Suprapubic skin (tissue), 4 donors: Measurements from ENCODE around the gene TK2. TPM values are rescaled to one million over a fixed set of nuclear protein-coding genes. Genes with fewer than 3 reads are reported as not detected.
A peak's percentile ranks its signal among the peaks of the same experiment; 100 is the strongest.

Experiments
- DNase-seq, 2 donors: peaks; one replicate each; pipeline ENCODE4 v3.0.0-alpha.2; 2019; ENCODE audit warnings: low spot score in 2 of 2
- H3K27ac ChIP-seq: fragments of 200-600 bp; sonication (generic); one replicate; pipeline ENCODE4 v1.5.1; 2019
- H3K27me3 ChIP-seq: fragments of 200-600 bp; sonication (generic); one replicate; pipeline ENCODE4 v1.5.1; 2019
- H3K36me3 ChIP-seq: fragments of 200-600 bp; sonication (generic); one replicate; pipeline ENCODE4 v1.5.1; 2019
- H3K4me1 ChIP-seq: fragments of 200-600 bp; sonication (generic); one replicate; pipeline ENCODE4 v1.5.1; 2019
- H3K4me3 ChIP-seq: fragments of 200-600 bp; sonication (generic); one replicate; pipeline ENCODE4 v1.5.1; 2019; ENCODE audit warnings: mild to moderate bottlenecking
- H3K9me3 ChIP-seq: fragments of 200-600 bp; sonication (generic); one replicate; pipeline ENCODE4 v1.5.1; 2019
- EP300 ChIP-seq: sonication (generic); formaldehyde crosslinking; IDR thresholded peaks from one replicate; pipeline ENCODE4 v1.6.1; 2017; ENCODE audit warnings: antibody characterized with exemption
- POLR2A ChIP-seq, 2 donors: fragments of 450-650 bp; IDR thresholded peaks; one replicate each; pipeline ENCODE4 v1.6.1; 2017; ENCODE audit warnings: antibody characterized with exemption in 2 of 2, mild to moderate bottlenecking in 2 of 2, moderate library complexity in 2 of 2
- POLR2AphosphoS5 ChIP-seq, 3 donors: sonication (generic); formaldehyde crosslinking; IDR thresholded peaks; one replicate each; pipeline ENCODE4 v1.6.1; 2017; ENCODE audit warnings: antibody characterized with exemption in 3 of 3
- WGBS: methylation state at CpG from one replicate; pipeline ENCODE4 v1.1.5; 2018; 5-methylcytosine and 5-hydroxymethylcytosine counted together
- total RNA-seq, 4 donors: library from RNA; depleted of rRNA; stranded (reverse); fragments of >200 nt; gene quantifications; one replicate each; pipeline ENCODE4 v1.1.0, GENCODE V29; 2016
- TF ChIP-seq, protein P1 (sequence below), 2 donors: fragments of 200-600 bp in 1 of 2; fragments of 450-650 bp in 1 of 2; sonication (generic) in 1 of 2; IDR thresholded peaks; one replicate each; pipeline ENCODE4 v1.5.1; 2016 to 2019; ENCODE audit warnings: antibody characterized with exemption in 2 of 2, mild to moderate bottlenecking in 1 of 2, moderate library complexity in 1 of 2

TK2 gene
- total RNA-seq, 4 donors from 2014 or later: 13.6 to 27.0 (median 19.7) TPM

DNA sequence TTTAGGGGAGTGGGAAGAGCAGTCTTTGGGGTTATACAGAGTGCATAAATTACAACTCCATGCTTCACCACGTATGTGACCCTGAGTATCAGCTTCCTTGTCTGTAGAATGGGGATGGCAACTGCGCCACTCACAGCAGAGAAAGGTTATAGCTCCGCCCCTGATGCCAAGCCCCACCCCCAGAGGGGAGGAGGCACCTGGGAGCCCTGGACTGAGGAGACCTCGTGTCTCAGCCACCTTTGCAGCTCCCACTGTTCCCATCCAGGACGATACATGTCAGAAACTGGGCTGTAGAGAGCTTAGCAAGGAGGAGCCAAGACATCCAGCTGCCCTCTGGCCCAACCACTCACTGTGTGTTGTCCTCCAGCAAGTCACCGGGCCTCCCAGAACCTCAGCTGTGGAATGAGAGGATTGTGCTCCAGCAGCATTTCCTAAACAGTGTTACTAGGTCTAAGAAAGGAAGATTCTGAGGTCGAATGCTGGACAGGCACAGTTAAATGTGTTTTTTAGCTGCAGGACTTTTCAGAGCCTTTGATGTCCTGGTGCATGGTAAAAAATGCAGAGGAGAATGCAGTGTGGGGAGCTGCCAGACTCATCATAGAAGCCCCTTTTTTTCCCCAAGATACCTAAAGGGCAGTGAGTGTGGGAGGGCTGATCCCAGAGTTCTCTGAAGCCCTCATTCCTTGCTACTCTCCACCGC, 73.4 kb downstream of the TK2 start:
- Histone ChIP-seq H3K9me3 (no peaks in the 10 kb centered on the region), H3K4me1 (peaks cover 14% of the 10 kb centered on the region), H3K27ac (no peak overlapping the region), H3K36me3 (no peaks in the 10 kb centered on the region), H3K4me3 (no peak overlapping the region), H3K27me3 (no peaks in the 10 kb centered on the region)
- no peak for TF ChIP-seq POLR2A (IDR thresholded peaks at IDR 0.05)
- 68% methylated on average over 7 of the region's 8 CpGs for WGBS
- peak; percentile 55 to 71 for DNase-seq

DNA sequence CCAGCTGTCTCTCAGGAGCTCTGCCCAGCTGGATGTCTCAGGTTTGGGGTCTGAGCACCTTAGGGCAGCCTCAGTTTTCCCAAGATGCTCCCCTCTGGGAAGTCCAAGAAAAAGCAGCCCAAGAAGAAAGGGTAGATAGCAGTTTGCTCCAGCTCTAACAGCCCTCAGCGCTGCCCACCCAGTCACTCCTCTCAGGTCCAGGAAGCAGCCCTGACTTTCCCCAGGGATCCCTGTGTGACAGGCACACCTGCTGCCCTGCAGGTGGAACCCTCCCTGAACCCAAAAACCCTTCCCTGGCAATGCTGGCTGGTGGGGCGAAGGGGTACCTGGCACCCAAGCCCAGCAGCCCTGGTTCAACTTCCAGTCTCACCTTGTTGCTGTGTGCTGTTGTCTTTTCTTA, 74.7 kb downstream of the TK2 start:
- H3K4me1 ChIP-seq: peaks cover 7% of the 10 kb centered on the region
- no peaks in the 10 kb centered on the region for H3K36me3 ChIP-seq
- TF ChIP-seq POLR2AphosphoS5 (IDR thresholded peaks at IDR 0.05) (no peak), EP300 (no peak), POLR2A (IDR thresholded peaks at IDR 0.05) (no peak)
- TF ChIP-seq, protein P1, sequence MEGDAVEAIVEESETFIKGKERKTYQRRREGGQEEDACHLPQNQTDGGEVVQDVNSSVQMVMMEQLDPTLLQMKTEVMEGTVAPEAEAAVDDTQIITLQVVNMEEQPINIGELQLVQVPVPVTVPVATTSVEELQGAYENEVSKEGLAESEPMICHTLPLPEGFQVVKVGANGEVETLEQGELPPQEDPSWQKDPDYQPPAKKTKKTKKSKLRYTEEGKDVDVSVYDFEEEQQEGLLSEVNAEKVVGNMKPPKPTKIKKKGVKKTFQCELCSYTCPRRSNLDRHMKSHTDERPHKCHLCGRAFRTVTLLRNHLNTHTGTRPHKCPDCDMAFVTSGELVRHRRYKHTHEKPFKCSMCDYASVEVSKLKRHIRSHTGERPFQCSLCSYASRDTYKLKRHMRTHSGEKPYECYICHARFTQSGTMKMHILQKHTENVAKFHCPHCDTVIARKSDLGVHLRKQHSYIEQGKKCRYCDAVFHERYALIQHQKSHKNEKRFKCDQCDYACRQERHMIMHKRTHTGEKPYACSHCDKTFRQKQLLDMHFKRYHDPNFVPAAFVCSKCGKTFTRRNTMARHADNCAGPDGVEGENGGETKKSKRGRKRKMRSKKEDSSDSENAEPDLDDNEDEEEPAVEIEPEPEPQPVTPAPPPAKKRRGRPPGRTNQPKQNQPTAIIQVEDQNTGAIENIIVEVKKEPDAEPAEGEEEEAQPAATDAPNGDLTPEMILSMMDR (IDR thresholded peaks at IDR 0.05): no peak
- H3K27me3 ChIP-seq: no peaks in the 10 kb centered on the region
- no peaks in the 10 kb centered on the region for H3K9me3 ChIP-seq
- H3K27ac ChIP-seq: no peak overlapping the region
- H3K4me3 ChIP-seq: no peak overlapping the region
- peak; percentile 38 to 58 for DNase-seq
- 97% methylated on average over 2 of the region's 2 CpGs for WGBS

DNA sequence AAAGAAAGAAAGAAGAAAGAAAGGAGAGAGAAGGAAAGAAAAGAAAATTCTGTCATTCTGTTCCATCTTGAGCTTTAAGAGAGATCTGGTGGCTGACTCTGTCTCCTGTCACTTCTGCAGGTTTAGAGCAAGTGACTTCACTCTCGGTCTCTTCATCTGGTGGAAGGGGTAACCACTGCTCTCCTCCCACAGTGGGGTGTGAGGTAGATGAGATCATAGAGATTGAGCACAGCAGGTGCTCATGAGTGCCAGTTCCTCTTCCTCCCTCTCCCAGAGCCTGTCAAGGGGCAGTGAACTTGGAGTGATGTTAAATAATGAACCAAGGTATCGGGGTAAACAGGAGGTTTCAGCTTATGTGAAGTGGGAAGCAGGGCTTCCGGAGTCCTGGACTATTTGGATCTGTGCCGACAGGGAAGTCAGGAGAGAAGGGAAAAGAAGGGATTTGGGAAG, 75.1 kb downstream of the TK2 start:
- no peak overlapping the region for H3K27ac ChIP-seq
- peaks cover 7% of the 10 kb centered on the region for H3K4me1 ChIP-seq
- no peak for TF ChIP-seq POLR2AphosphoS5 (IDR thresholded peaks at IDR 0.05)
- TF ChIP-seq, protein P1 (IDR thresholded peaks at IDR 0.05): no peak
- no peak for TF ChIP-seq EP300
- no peak for TF ChIP-seq POLR2A (IDR thresholded peaks at IDR 0.05)
- H3K27me3 ChIP-seq: no peaks in the 10 kb centered on the region
- no peaks in the 10 kb centered on the region for H3K36me3 ChIP-seq
- H3K4me3 ChIP-seq: no peak overlapping the region
- peak in 1 of 2 donors; percentile 15 for DNase-seq
- no peaks in the 10 kb centered on the region for H3K9me3 ChIP-seq
- WGBS: 49% methylated on average over 4 of the region's 4 CpGs

DNA sequence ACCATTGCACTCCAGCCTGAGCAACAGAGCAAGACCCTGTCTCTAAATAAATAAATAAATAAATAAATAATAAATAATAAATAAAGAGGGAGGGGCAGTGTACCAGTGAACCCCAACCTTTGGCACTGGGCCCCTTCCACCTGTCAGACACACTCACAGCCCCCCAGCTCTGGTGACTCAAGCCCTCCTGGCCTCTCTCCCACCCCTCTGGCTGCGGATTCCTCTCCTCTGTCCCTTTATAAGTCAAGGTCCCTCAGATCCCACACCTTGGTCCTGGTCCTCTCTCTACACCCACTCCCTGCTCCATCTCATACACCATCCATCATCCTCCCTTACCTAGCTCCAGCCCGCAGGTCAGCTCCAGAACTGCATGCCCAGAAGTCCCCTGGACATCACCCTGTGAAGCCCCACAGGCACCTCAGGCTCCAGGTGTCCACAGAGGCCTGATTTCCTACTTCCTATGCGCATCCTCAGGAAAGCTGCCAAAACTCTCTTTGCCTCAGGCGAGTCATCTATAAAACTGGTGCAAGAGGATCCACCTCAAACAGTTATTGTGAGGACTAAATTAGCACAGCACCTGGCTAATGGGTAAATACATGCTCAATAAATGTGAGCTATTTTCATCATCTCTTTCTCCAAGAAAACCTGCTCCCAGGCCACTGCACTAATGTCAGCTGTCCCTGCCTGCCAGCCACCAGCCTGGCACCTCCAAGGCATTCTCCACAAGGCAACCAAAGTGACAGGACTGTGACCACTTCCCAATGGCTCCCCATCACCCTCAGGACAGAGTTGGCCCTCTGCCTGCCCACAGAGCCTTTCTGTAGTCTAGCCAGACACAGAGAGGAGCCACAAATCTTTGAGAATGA, 76.0 kb downstream of the TK2 start:
- DNase-seq: peak; percentile 37 to 75

DNA sequence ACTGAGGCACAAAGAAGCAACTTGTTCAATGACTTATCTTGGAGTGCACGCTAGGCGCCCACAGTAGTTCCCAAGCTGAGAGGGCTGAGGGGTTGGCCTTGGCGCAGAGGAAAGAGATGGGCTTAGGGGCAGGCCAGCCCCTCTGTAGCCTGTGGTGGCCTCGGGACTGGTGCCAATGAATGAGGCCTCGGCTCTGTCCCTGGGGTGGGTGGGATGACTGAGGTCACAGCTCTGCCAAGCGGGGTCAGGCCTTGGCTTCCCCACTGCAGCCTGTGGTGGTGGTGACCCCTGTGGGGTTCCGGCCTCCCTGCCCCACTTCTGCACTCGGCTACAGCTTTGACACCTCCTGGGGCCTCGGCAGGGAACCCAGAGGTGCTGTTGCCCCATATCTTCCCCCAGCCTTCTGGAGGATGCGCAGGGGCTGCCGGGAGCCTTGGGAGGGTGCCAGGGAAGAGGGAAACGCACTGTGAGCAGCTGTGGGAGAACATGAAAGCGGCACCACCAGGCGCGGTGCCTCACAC, 76.8 kb downstream of the TK2 start:
- DNase-seq: peak in 1 of 2 donors; percentile 78
- H3K27me3 ChIP-seq: no peaks in the 10 kb centered on the region

More for the DNA sequence above, 76.0 kb downstream of the TK2 start:
- H3K27ac ChIP-seq: no peak overlapping the region
- TF ChIP-seq, protein P1 (IDR thresholded peaks at IDR 0.05): no peak
- no peak for TF ChIP-seq EP300
- no peak for TF ChIP-seq POLR2A (IDR thresholded peaks at IDR 0.05)
- TF ChIP-seq POLR2AphosphoS5 (IDR thresholded peaks at IDR 0.05): no peak
- no peaks in the 10 kb centered on the region for H3K9me3 ChIP-seq
- no peaks in the 10 kb centered on the region for H3K36me3 ChIP-seq
- H3K4me3 ChIP-seq: no peak overlapping the region
- H3K27me3 ChIP-seq: no peaks in the 10 kb centered on the region
- WGBS: 70% methylated on average over 4 of the region's 4 CpGs
- H3K4me1 ChIP-seq: peaks cover 2% of the 10 kb centered on the region

More for the DNA sequence above, 76.8 kb downstream of the TK2 start:
- H3K4me1 ChIP-seq: no peaks in the 10 kb centered on the region
- no peak overlapping the region for H3K4me3 ChIP-seq
- H3K27ac ChIP-seq: no peak overlapping the region
- no peaks in the 10 kb centered on the region for H3K9me3 ChIP-seq
- 76% methylated on average over 12 of the region's 15 CpGs for WGBS
- H3K36me3 ChIP-seq: no peaks in the 10 kb centered on the region
- TF ChIP-seq EP300 (no peak), POLR2AphosphoS5 (IDR thresholded peaks at IDR 0.05) (no peak), POLR2A (IDR thresholded peaks at IDR 0.05) (no peak)
- TF ChIP-seq, protein P1 (IDR thresholded peaks at IDR 0.05): no peak
